Glutamatergic neuron (in vitro differentiated cells): Measurements from ENCODE around the gene RHOD. TPM values are rescaled to one million over a fixed set of nuclear protein-coding genes. Genes with fewer than 3 reads are reported as not detected.

ENCODE experiments used
- DNase-seq: peaks from one replicate; pipeline ENCODE4 v3.0.0; 2022
- H3K27ac Mint-ChIP-seq: one replicate; pipeline ENCODE4 v1.8.0; 2020; ENCODE audit warnings: mild to moderate bottlenecking, mixed read lengths, inconsistent platforms; ENCODE audit not compliant: unreplicated experiment
- H3K27me3 Mint-ChIP-seq: one replicate; pipeline ENCODE4 v1.8.0; 2020; ENCODE audit warnings: mild to moderate bottlenecking, moderate library complexity, mixed read lengths, inconsistent platforms; ENCODE audit not compliant: unreplicated experiment
- H3K36me3 Mint-ChIP-seq: one replicate; pipeline ENCODE4 v1.8.0; 2020; ENCODE audit warnings: mild to moderate bottlenecking, mixed read lengths, inconsistent platforms; ENCODE audit not compliant: unreplicated experiment
- H3K4me1 Mint-ChIP-seq: one replicate; pipeline ENCODE4 v1.8.0; 2020; ENCODE audit warnings: mild to moderate bottlenecking, low read depth, mixed read lengths, inconsistent platforms; ENCODE audit not compliant: unreplicated experiment
- H3K4me3 Mint-ChIP-seq: one replicate; pipeline ENCODE4 v1.8.0; 2020; ENCODE audit warnings: mild to moderate bottlenecking, mixed read lengths, inconsistent platforms; ENCODE audit not compliant: unreplicated experiment
- H3K9me3 Mint-ChIP-seq: one replicate; pipeline ENCODE4 v1.8.0; 2020; ENCODE audit warnings: mild to moderate bottlenecking, moderate library complexity, mixed read lengths, inconsistent platforms; ENCODE audit not compliant: unreplicated experiment
- total RNA-seq: library from RNA; stranded (reverse); fragmentation: NEBNext Ultra II Directional; extraction: Animal tissue kit (Norgen Biotek cat#: 25700); gene quantifications from one replicate; pipeline ENCODE4 v1.2.1, GENCODE V29; 2021; ENCODE audit not compliant: unreplicated experiment
- TF ChIP-seq, protein P1 (sequence below): fragments of 200-600 bp; sonication (generic); IDR thresholded peaks from one replicate; pipeline ENCODE4 v1.5.0; 2021; ENCODE audit not compliant: partially characterized antibody, unreplicated experiment

The RHOD gene
- total RNA-seq, 1 donor from 2014 or later = not detected

GRCh38 chr11:67030976-67031375 lies 25.7 kb upstream of the RHOD start:
- Mint-ChIP-seq H3K9me3 (peaks cover 2% of the 10 kb centered on the region), H3K4me3 (no peak overlapping the region), H3K4me1 (no peaks in the 10 kb centered on the region), H3K27me3 (peaks cover 7% of the 10 kb centered on the region), H3K27ac (no peak overlapping the region), H3K36me3 (no peaks in the 10 kb centered on the region)
- TF ChIP-seq, protein P1, sequence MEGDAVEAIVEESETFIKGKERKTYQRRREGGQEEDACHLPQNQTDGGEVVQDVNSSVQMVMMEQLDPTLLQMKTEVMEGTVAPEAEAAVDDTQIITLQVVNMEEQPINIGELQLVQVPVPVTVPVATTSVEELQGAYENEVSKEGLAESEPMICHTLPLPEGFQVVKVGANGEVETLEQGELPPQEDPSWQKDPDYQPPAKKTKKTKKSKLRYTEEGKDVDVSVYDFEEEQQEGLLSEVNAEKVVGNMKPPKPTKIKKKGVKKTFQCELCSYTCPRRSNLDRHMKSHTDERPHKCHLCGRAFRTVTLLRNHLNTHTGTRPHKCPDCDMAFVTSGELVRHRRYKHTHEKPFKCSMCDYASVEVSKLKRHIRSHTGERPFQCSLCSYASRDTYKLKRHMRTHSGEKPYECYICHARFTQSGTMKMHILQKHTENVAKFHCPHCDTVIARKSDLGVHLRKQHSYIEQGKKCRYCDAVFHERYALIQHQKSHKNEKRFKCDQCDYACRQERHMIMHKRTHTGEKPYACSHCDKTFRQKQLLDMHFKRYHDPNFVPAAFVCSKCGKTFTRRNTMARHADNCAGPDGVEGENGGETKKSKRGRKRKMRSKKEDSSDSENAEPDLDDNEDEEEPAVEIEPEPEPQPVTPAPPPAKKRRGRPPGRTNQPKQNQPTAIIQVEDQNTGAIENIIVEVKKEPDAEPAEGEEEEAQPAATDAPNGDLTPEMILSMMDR = no peak
- no peak for DNase-seq

- Mint-ChIP-seq H3K4me1 (no peaks in the 10 kb centered on the region), H3K27ac (no peak overlapping the region), H3K27me3 (peaks cover 7% of the 10 kb centered on the region), H3K9me3 (peaks cover 3% of the 10 kb centered on the region), H3K4me3 (no peak overlapping the region), H3K36me3 (no peaks in the 10 kb centered on the region)
- TF ChIP-seq, protein P1 = no peak
- DNase-seq = no peak
Measured at GRCh38 chr11:67031791-67032561, 24.7 kb upstream of the RHOD start.

DNA sequence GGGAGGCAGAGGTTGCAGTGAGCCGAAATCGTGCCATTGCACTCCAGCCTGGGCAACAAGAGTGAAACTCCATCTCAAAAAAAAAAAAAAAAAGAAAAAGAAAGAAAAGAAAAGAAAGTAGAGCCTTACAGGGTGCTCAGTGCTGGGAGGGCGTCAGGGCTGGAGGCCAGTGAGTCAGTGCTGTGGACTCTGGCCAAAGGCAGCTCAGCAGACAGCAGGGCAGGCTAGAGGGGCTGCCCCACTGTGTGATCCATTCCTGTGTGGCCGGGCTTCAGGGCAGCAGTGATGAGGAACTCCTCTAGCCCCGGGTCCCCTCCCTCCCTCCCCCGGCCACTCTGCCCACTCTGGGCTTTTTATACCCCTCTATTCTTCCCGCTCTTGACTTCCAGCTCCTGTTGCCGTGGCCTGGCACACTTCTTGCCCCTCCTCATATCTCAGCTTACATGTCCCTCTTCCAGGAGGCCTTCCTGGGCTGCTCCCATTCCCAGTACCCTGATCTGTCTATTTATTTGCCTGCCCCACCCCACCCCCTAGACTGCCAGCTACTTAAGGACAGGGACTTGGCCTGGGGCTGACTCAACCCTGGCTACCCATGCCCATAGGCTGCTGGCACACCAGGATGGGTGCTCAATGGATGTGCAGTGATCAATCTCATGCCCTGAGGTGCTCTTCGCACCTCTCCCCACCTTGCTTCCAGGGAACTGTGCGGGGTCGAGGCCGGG lies 23.7 kb upstream of the RHOD start:
- peaks cover 7% of the 10 kb centered on the region for H3K27me3 Mint-ChIP-seq
- no peaks in the 10 kb centered on the region for H3K36me3 Mint-ChIP-seq
- TF ChIP-seq, protein P1 = no peak
- H3K4me3 Mint-ChIP-seq = no peak overlapping the region
- H3K4me1 Mint-ChIP-seq = no peaks in the 10 kb centered on the region
- H3K27ac Mint-ChIP-seq = no peak overlapping the region
- DNase-seq = no peak
- H3K9me3 Mint-ChIP-seq = peaks cover 3% of the 10 kb centered on the region

- Mint-ChIP-seq H3K27me3 (peaks cover 7% of the 10 kb centered on the region), H3K9me3 (peaks cover 3% of the 10 kb centered on the region), H3K4me1 (no peaks in the 10 kb centered on the region), H3K27ac (no peak overlapping the region), H3K4me3 (no peak overlapping the region), H3K36me3 (no peaks in the 10 kb centered on the region)
- no peak for DNase-seq
- TF ChIP-seq, protein P1 = no peak
Measured at GRCh38 chr11:67033661-67034166, 22.9 kb upstream of the RHOD start.

DNA sequence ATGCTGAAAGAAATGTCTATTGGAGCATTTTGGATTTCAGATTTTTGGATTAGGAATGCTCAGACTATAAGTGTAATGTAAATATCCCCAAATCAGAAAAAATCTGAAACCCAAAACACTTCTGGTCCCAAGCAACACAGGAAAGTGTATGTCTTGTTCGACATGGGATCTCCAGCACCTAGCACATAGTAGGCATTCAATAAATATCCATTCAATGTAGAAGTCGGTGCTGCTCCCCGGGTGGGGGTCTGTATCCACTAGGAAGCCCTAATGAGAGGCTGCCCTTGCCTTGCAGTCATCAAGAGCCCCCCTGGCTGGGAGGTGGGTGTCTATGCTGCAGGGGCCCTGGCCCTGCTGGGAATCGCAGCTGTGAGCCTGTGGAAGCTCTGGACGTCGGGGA lies 22.3 kb upstream of the RHOD start:
- Mint-ChIP-seq H3K4me3 (no peak overlapping the region), H3K27me3 (peaks cover 7% of the 10 kb centered on the region), H3K9me3 (peaks cover 3% of the 10 kb centered on the region), H3K27ac (no peak overlapping the region), H3K36me3 (no peaks in the 10 kb centered on the region), H3K4me1 (no peaks in the 10 kb centered on the region)
- TF ChIP-seq, protein P1 = no peak
- no peak for DNase-seq
